Activated CD8-positive, alpha-beta T cell treated with anti-CD3 and anti-CD28 coated beads, Interleukin-2, amount 10 ng/mL, durations not matched to agents 7 days and 5 days (primary cell): ENCODE measurements around the gene GHITM. TPM values are rescaled to one million over a fixed set of nuclear protein-coding genes. Genes with fewer than 3 reads are reported as not detected.

Experiments
- total RNA-seq, 2 experiments: library from RNA; stranded (reverse); gene quantifications; one replicate each; pipeline ENCODE4 v1.2.3, GENCODE V29; 2021

GHITM gene
- total RNA-seq, 2 experiments from 2014 or later, result 123 to 133 TPM

Other genes with a start within 250 kb of the GHITM start
- not detected for gene GPR15LG, start 34.3 kb downstream of the GHITM start, total RNA-seq
- gene CDHR1, start 55.0 kb downstream of the GHITM start, total RNA-seq, result under 1 TPM; 0.26 to 0.29 TPM
- not detected for gene LRIT2, start 86.0 kb downstream of the GHITM start, total RNA-seq
- not detected for gene LRIT1, start 102.0 kb downstream of the GHITM start, total RNA-seq
- not detected for gene RGR, start 105.5 kb downstream of the GHITM start, total RNA-seq
- gene CCSER2, start 189.1 kb downstream of the GHITM start, total RNA-seq, result 10 to 100 TPM; 77.8 to 78.8 TPM